Measurements from ENCODE around the gene ZNF573.

ZNF573 gene

DNA sequence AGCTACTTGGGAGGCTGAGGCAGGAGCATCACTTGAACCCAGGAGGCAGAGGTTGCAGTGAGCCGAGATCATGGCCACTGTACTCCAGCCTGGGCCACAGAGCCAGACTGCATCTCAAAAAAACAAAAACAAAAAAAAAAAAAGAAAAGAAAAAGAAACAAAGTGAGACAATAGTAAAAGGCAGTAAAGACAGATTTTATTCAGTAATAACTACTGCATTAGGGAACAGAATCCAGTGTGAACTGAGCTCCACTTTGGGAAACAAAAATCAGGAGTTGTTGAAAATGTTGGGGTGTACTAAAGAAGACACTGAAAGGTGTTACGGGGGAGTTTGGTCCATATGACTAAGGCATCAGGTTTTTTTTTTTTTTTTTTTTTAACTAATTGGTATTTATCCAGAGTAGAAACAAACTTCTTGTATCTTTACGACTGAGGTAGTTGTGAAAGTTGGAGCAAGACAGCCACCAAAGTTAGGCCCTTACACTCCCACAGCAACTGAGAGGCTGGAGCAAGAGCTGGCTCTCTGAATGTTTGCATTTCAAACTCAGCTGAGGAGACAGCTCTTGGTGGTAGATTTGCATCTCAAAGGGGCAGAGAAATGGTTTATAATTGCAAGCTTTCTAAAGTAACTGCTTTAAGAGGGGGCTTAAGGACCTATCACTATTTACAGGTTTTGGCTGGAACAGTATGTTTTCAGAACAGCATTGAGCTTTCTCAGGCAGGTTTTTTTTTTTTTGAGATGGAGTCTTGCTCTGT, 84.1 kb downstream of the ZNF573 start:
- no peak for DNase-seq

- DNase-seq = no peak
Observed at GRCh38 chr19:37692956-37693620, 86.3 kb downstream of the ZNF573 start.

GRCh38 chr19:37691881-37692504, 87.4 kb downstream of the ZNF573 start:
- DNase-seq = peak; percentile 84
